Glutamatergic neuron (in vitro differentiated cells): ENCODE data around the gene SUSD3. TPM values are rescaled to one million over a fixed set of nuclear protein-coding genes. Genes with fewer than 3 reads are reported as not detected.

ENCODE experiments used
- DNase-seq: peaks from one replicate; pipeline ENCODE4 v3.0.0; 2022
- H3K27ac Mint-ChIP-seq: one replicate; pipeline ENCODE4 v1.8.0; 2020; ENCODE audit warnings: mild to moderate bottlenecking, mixed read lengths, inconsistent platforms; ENCODE audit not compliant: unreplicated experiment
- H3K27me3 Mint-ChIP-seq: one replicate; pipeline ENCODE4 v1.8.0; 2020; ENCODE audit warnings: mild to moderate bottlenecking, moderate library complexity, mixed read lengths, inconsistent platforms; ENCODE audit not compliant: unreplicated experiment
- H3K36me3 Mint-ChIP-seq: one replicate; pipeline ENCODE4 v1.8.0; 2020; ENCODE audit warnings: mild to moderate bottlenecking, mixed read lengths, inconsistent platforms; ENCODE audit not compliant: unreplicated experiment
- H3K4me1 Mint-ChIP-seq: one replicate; pipeline ENCODE4 v1.8.0; 2020; ENCODE audit warnings: mild to moderate bottlenecking, low read depth, mixed read lengths, inconsistent platforms; ENCODE audit not compliant: unreplicated experiment
- H3K4me3 Mint-ChIP-seq: one replicate; pipeline ENCODE4 v1.8.0; 2020; ENCODE audit warnings: mild to moderate bottlenecking, mixed read lengths, inconsistent platforms; ENCODE audit not compliant: unreplicated experiment
- H3K9me3 Mint-ChIP-seq: one replicate; pipeline ENCODE4 v1.8.0; 2020; ENCODE audit warnings: mild to moderate bottlenecking, moderate library complexity, mixed read lengths, inconsistent platforms; ENCODE audit not compliant: unreplicated experiment
- CTCF ChIP-seq: fragments of 200-600 bp; sonication (generic); IDR thresholded peaks from one replicate; pipeline ENCODE4 v1.5.0; 2021; ENCODE audit not compliant: partially characterized antibody, unreplicated experiment
- total RNA-seq: library from RNA; stranded (reverse); fragmentation: NEBNext Ultra II Directional; extraction: Animal tissue kit (Norgen Biotek cat#: 25700); gene quantifications from one replicate; pipeline ENCODE4 v1.2.1, GENCODE V29; 2021; ENCODE audit not compliant: unreplicated experiment

SUSD3 gene
- total RNA-seq, 1 donor from 2014 or later: not detected

DNA sequence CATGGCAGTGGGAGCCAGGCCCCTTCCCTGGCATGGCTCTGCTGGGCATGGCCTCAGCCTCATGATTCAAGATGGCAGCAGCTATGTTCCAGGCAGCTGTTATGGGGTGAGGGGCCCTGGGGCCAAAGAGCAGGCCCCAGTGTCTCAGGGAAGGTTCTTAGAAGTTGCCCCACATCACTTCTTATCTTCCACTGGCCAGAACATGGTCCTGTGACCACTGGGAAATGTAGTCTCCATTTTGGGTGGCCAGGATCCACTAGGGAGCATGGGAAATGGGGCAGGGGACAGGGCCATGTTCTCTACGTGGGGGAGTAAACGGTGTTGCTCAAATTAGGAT, 18.3 kb downstream of the SUSD3 start:
- Mint-ChIP-seq H3K4me1 (no peaks in the 10 kb centered on the region), H3K36me3 (no peaks in the 10 kb centered on the region), H3K9me3 (peaks cover 2% of the 10 kb centered on the region), H3K27ac (no peak overlapping the region), H3K27me3 (peaks cover 2% of the 10 kb centered on the region), H3K4me3 (no peak overlapping the region)
- no peak for TF ChIP-seq CTCF
- no peak for DNase-seq

DNA sequence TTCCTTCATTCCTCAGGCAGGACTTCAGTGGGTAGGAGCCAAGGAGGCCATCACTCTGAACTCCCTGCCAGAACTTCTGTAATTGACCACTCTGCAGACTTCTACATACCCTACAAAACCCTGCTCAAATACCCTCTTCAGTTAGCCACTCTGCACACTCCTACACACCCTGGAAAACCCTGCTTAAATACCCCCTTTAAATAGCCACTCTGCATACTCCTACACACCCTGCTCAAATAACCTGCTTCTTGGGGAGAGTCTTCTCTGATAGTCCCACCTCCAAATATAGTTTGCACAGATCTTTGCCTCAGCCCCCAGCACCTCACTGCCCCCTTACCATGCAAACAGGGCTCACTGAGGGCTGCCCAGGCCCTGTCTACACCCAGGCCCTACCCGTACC, 18.9 kb downstream of the SUSD3 start:
- Mint-ChIP-seq H3K27me3 (peaks cover 2% of the 10 kb centered on the region), H3K4me1 (no peaks in the 10 kb centered on the region), H3K9me3 (peaks cover 2% of the 10 kb centered on the region), H3K4me3 (no peak overlapping the region), H3K27ac (no peak overlapping the region), H3K36me3 (no peaks in the 10 kb centered on the region)
- TF ChIP-seq CTCF: no peak
- DNase-seq: no peak

GRCh38 chr9:93077811-93078210, 19.3 kb downstream of the SUSD3 start:
- no peak overlapping the region for H3K27ac Mint-ChIP-seq
- no peak overlapping the region for H3K4me3 Mint-ChIP-seq
- H3K36me3 Mint-ChIP-seq: no peaks in the 10 kb centered on the region
- H3K27me3 Mint-ChIP-seq: peaks cover 2% of the 10 kb centered on the region
- no peaks in the 10 kb centered on the region for H3K9me3 Mint-ChIP-seq
- DNase-seq: no peak
- H3K4me1 Mint-ChIP-seq: no peaks in the 10 kb centered on the region
- no peak for TF ChIP-seq CTCF

- Mint-ChIP-seq H3K4me3 (no peak overlapping the region), H3K36me3 (no peaks in the 10 kb centered on the region)
Measured at GRCh38 chr9:93079371-93079770, 20.9 kb downstream of the SUSD3 start.

DNA sequence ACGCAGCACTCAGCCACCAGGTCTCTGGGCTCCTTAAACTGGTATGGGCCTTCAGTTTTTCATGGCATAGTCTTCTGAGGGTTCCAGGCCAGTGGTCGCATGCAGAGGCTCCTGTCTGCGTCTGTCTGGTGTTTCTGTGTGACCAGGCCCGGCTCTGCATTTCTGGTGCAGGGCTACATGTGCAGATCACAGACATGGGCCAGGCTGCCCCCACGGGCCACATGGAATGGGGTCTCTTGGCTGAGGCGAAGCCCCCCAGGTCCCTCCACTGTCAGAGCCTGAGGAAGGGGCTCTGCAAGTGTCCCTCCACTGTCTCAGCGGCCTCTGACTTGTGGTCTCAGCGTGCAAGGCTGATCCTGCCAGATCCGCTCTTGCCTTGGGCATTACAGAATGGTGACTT, 21.9 kb downstream of the SUSD3 start:
- Mint-ChIP-seq H3K4me1 (no peaks in the 10 kb centered on the region), H3K9me3 (no peaks in the 10 kb centered on the region), H3K36me3 (no peaks in the 10 kb centered on the region), H3K27me3 (peaks cover 5% of the 10 kb centered on the region), H3K27ac (no peak overlapping the region), H3K4me3 (no peak overlapping the region)
- no peak for TF ChIP-seq CTCF
- DNase-seq: no peak

More at GRCh38 chr9:93079371-93079770, 20.9 kb downstream of the SUSD3 start:
- H3K9me3 Mint-ChIP-seq: no peaks in the 10 kb centered on the region
- no peak for DNase-seq
- no peak overlapping the region for H3K27ac Mint-ChIP-seq
- H3K27me3 Mint-ChIP-seq: peaks cover 5% of the 10 kb centered on the region
- H3K4me1 Mint-ChIP-seq: no peaks in the 10 kb centered on the region
- no peak for TF ChIP-seq CTCF
